GM23248 (cell line): ENCODE results near the gene SOX11.

Source experiments
- EZH2 ChIP-seq: fragments of 200-600 bp; sonication (generic); IDR thresholded peaks from 2 replicates; pipeline ENCODE4 v1.6.1; 2018; ENCODE audit warnings: antibody characterized with exemption, mild to moderate bottlenecking; ENCODE audit not compliant: insufficient read depth, poor library complexity, severe bottlenecking
- EZH2phosphoT487 ChIP-seq: fragments of 200-600 bp; sonication (generic); IDR thresholded peaks from 2 replicates; pipeline ENCODE4 v1.6.1; 2018; ENCODE audit warnings: antibody characterized with exemption, moderate library complexity, mild to moderate bottlenecking, low read depth; ENCODE audit not compliant: insufficient read depth

DNA sequence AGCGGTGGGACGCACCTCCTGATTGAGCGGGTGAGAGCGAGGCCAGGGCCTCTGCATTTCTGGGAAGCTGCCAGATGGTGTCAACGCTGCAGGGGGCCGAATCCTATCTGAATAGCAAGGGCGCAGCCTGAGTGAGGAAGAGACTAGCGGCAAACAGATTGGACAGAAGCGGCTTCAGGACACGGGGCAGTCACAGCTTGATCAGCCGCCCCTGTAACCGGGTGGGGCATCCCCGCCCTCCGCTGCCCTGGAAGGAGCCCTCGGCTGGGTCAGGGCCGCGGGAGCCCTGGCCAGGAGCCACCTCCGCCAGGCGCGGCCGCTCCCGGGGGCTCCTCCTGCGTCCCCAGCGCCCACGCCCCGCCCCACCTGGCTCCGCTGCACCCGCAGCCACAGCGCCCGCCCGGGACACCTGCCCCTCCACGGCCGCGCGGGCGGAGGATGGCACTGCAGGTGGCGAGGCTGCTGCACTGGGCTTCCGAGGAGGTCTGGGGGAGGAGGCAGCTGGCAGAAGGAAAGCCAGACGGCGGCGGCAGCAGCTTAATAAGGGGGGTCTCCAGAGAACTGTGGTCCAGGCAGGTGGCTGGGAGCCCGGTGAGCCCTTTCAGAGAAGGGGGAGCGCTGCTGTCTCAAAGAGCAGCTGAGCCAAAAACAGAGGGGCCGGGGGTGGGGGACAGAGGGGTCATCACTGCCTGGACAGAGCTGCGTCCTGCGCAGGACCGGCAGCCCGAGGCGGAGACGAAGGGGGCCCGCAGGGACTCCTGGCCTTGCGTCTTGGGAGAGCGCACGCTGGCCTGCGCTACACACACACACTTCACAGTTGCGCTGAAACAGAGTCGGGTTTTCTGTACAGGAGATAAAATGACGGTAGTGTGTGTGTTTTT lies 18.8 kb upstream of the SOX11 start:
- TF ChIP-seq EZH2 (no peak), EZH2phosphoT487 (no peak)
